AG09309 (cell line): ENCODE data around the gene TYR.
"Not testable (repeated sequence)": the region's sequence is repeated elsewhere in the genome, so short reads cannot be mapped to it uniquely, and the experiment has no call there.

Source experiments
- DNase-seq: peaks from one replicate; pipeline ENCODE4 v3.0.0-alpha.2; 2010; ENCODE audit warnings: low read depth
- H3K4me3 ChIP-seq: 2 replicates; pipeline ENCODE4 v1.5.1; 2011; ENCODE audit warnings: mild to moderate bottlenecking, low read depth, low read length, moderate library complexity; ENCODE audit not compliant: control insufficient read depth
- TF ChIP-seq, protein P1 (sequence below): IDR thresholded peaks from 2 replicates; pipeline ENCODE4 v1.5.1; 2011; ENCODE audit warnings: mild to moderate bottlenecking, low read depth, low read length, inconsistent platforms; ENCODE audit not compliant: insufficient read depth, control insufficient read depth; ENCODE audit errors: missing control alignments

The TYR gene

DNA sequence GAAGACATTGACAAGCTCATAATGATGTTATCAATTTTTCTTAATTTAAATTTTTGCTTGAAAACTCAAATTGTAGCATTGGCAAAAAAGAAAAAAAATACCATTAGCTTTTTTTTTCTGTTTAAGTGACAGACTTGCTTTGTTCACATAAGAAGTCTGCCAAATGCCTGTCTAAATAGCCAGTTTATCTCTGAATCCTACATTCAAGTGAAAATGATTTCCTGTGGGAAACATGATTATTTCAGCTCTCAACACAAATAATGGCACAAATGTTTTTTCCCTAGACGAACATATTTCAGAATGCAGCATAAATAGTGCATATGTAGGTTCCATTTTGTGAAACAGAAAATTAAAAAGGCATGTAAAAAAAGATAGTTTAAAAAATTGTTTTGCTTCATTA lies 23.5 kb downstream of the TYR start:
- no peak overlapping the region for H3K4me3 ChIP-seq
- TF ChIP-seq, protein P1, sequence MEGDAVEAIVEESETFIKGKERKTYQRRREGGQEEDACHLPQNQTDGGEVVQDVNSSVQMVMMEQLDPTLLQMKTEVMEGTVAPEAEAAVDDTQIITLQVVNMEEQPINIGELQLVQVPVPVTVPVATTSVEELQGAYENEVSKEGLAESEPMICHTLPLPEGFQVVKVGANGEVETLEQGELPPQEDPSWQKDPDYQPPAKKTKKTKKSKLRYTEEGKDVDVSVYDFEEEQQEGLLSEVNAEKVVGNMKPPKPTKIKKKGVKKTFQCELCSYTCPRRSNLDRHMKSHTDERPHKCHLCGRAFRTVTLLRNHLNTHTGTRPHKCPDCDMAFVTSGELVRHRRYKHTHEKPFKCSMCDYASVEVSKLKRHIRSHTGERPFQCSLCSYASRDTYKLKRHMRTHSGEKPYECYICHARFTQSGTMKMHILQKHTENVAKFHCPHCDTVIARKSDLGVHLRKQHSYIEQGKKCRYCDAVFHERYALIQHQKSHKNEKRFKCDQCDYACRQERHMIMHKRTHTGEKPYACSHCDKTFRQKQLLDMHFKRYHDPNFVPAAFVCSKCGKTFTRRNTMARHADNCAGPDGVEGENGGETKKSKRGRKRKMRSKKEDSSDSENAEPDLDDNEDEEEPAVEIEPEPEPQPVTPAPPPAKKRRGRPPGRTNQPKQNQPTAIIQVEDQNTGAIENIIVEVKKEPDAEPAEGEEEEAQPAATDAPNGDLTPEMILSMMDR, result no peak

DNA sequence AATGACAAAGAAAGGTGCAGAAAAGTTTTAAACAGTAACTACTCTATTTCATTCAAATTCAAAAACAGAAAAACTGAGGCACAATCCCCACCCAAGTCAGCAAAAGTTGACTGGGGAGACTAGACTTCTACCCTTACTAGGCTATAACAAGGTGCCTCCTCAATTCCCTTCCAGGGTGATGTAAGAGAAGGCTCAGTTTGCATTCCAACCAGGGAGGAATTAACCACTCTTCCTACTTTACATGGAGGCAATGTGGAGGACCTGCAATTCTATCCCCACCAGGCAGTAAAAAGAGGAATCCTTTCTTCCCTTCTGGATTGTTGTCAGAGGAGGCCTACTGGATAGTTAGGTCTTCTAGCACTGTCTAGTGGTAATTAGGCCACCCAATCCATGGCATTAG lies 26.1 kb downstream of the TYR start:
- TF ChIP-seq, protein P1, result no peak
- DNase-seq, result no peak
- no peak overlapping the region for H3K4me3 ChIP-seq

More for the DNA sequence above, 23.5 kb downstream of the TYR start:
- no peak for DNase-seq

DNA sequence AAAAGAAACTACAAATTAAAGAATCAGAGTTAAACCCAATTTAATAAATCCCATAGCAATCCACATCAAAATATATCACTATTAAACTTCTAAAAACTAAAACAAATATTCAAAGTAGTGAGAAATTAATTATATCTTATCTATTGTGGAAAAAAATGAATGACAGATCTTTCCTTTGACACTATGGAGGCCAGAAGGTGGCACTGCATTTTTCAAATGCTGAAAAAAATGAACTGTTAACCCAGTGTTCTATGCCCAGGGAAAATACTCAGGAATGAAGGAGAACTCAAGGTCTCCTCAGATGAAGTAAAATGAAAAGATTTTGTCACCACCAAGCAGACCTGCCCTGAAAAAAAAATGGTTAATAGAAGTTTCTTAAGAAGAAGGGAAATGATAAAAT lies 27.7 kb downstream of the TYR start:
- no peak overlapping the region for H3K4me3 ChIP-seq
- TF ChIP-seq, protein P1, result no peak

DNA sequence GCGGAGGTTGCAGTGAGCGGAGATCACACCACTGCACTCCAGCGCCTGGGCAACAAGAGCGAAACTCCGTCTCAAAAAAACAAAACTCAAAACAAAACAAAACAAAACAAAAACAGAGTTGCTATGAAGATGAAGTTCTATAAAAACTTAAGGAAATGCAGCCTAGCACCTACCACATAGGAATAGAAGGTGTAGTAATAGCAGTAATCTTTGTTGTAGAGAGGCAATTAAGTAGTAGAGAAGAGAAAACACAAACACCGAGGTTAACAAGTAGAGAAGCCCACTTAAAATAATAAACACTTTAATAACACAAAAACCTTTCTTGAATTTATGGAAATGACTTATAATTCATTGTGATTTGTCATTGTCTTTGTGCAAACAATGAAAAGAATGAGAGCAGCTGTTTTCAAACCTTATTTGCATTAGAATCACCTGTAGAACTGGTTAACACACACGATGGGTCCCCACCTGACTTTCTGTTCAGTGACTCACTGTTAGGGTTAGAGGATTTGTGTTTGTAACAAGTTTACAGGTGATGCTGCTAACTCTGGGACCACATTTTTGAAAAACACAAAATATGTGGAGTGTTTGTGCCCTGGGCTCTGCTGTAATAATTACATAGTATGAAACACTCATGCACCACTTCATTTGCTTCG lies 43.1 kb downstream of the TYR start:
- TF ChIP-seq, protein P1, result no peak
- DNase-seq, result no peak
- no peak overlapping the region for H3K4me3 ChIP-seq

More for the DNA sequence above, 27.7 kb downstream of the TYR start:
- no peak for DNase-seq

DNA sequence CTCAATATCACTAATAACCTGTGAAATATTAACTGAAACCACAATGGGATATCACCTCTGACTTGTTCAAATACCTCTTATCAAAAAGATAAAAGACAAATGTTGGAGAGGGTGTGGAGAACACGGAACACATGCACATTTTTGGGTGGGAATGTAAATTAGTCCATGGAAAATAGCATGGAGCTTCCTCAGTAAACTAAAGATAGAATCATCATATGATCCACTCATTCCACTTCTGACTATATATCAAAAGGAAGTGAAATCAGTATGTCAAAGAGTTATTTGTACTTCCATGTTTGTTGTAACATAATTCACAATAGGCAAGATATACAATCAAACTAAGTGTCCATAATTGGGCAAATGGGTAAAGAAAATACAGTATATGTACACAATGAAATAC lies 57.4 kb downstream of the TYR start:
- H3K4me3 ChIP-seq, result no peak overlapping the region
- TF ChIP-seq, protein P1, result no peak
- no peak for DNase-seq

DNA sequence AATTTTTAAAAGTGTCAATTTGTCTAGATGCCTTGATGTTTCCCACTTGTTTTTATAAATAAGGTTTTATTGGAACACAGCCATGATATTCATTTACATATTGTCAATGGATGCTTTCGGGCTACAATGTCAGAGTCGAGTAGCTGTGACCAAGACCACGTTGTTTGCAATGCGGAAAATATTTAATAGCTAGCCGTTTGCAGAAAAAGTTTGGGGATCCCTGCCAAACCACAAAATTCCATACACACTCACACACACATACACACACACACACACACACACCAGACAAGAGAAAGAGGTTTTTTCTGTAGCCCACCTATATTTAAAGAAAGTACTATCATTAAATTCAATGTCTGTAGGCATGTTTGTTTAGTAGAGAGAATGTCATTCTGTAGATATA lies 58.3 kb downstream of the TYR start:
- TF ChIP-seq, protein P1, result no peak
- H3K4me3 ChIP-seq, result no peak overlapping the region
- no peak for DNase-seq

DNA sequence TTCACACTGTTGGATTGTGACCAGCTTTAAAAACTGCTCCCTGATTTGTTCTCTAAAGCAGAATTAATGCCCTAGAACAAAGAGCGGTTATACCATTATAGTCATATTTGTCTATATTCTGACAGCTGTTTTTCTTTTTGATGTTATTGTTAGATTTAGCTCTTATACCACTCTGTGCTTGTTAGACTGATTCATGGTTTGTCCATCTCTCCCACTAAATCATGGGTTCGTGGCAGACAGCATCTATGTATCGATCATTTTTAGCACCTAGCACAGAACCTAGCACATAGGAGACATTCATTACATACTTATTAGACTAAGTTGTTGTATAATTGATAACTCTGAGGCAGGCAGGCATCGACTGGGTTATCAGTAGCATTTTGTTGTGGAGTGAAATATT lies 69.3 kb downstream of the TYR start:
- not testable (repeated sequence) for H3K4me3 ChIP-seq, DNase-seq
